Left renal pelvis (tissue), 4 donors: ENCODE data around the gene LAMA3. TPM values are rescaled to one million over a fixed set of nuclear protein-coding genes. Genes with fewer than 3 reads are reported as not detected.

Experiments
- DNase-seq, 4 donors: peaks; one replicate each; pipeline ENCODE4 v3.0.0-alpha.2; 2013; ENCODE audit warnings: low read depth in 4 of 4, low spot score in 3 of 4
- polyA plus RNA-seq, 4 donors: library from polyadenylated mRNA; unstranded; fragments of 120-200 nt; gene quantifications; one replicate each; pipeline ENCODE4 v1.2.1, GENCODE V29; 2013; ENCODE audit not compliant: insufficient read length in 4 of 4

LAMA3 gene, protein sequence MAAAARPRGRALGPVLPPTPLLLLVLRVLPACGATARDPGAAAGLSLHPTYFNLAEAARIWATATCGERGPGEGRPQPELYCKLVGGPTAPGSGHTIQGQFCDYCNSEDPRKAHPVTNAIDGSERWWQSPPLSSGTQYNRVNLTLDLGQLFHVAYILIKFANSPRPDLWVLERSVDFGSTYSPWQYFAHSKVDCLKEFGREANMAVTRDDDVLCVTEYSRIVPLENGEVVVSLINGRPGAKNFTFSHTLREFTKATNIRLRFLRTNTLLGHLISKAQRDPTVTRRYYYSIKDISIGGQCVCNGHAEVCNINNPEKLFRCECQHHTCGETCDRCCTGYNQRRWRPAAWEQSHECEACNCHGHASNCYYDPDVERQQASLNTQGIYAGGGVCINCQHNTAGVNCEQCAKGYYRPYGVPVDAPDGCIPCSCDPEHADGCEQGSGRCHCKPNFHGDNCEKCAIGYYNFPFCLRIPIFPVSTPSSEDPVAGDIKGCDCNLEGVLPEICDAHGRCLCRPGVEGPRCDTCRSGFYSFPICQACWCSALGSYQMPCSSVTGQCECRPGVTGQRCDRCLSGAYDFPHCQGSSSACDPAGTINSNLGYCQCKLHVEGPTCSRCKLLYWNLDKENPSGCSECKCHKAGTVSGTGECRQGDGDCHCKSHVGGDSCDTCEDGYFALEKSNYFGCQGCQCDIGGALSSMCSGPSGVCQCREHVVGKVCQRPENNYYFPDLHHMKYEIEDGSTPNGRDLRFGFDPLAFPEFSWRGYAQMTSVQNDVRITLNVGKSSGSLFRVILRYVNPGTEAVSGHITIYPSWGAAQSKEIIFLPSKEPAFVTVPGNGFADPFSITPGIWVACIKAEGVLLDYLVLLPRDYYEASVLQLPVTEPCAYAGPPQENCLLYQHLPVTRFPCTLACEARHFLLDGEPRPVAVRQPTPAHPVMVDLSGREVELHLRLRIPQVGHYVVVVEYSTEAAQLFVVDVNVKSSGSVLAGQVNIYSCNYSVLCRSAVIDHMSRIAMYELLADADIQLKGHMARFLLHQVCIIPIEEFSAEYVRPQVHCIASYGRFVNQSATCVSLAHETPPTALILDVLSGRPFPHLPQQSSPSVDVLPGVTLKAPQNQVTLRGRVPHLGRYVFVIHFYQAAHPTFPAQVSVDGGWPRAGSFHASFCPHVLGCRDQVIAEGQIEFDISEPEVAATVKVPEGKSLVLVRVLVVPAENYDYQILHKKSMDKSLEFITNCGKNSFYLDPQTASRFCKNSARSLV (N-terminal part only)
- 1 to 10 TPM; 1.5 to 3.1 (median 2.5) TPM for polyA plus RNA-seq

DNA sequence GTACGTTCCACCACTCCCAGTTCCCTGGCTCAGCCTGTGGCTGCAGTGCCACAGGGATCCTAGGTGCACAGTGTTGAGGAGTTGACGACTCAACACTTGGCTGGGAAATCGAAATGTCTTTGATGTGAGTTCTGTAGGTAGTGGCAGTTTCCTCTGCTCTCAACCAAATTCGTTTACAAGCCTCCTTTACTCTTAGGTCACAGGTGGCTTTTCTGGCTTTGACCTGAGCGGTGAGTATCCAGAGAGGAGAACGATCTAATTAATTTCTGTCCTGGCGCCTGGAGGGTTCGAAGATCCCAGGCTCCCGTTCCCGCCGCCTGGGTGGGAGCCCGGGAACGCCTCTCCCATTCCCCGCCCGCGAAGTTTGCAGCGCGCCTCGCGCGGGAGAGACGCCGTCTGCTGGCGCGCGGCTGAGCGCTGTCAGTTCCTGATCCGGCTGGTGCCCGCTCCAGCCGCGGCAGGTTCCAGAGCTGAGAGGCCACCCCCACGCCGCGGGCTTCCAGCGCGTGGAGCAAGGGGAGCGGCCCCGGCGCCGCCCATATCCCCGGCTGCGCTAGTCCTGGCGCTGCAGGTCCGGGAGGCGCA, at the start of gene LAMA3:
Gene LAMA3, plus strand, starts transcription at position 423 of the 585 bp plus-strand sequence. CDS start 231 bp downstream, outside the sequence.
- peak in 2 of 4 donors; percentile 30 to 31 for DNase-seq

DNA sequence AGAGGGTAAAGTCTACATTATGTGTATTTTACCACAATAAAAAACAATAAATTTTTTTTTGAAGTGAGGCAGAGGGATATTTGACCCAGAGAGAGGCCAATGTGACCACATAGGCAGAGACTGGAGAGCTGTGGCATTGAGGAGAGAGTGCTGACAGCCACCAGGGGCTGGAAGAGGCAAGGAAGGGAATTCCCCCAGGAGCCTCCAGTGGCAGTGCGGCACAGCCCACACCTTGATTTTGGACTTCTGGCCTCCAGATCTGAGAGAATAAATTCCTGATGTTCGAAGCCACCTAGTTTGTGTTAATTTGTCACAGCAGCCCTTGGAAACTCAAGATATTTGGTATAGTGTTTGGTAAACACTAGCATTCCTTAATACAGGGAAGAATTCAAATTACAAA, 49.2 kb upstream of the LAMA3 start:
- DNase-seq = no peak

DNA sequence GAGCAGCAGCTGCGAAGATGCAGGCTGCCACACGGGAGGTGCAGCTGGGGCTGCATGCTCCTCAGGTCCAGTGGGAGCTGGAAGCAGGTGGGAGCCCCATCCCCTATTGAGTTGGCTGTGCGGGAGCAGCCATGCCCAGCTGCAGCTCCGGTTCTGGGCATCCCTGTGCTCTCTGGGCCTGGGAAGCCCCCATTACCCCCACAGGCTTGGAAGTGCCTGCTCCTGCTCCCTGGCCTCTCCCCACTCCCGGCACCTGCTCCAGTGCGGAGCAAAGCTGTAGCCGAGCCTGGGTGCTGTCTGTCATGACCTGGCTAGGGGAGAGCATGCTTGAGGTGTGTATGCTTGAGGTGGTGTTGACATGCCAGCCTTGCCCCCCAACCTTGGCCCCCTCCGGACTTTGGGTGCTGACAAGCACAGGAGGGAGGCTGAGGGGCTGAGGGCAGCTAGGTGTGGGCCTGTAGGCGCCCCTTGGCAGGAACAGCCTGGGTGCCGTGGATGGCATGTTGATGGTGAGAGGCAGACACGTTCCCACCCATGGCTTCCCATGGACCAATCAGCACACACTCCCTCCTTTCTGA, 48.0 kb upstream of the LAMA3 start:
- no peak for DNase-seq

DNA sequence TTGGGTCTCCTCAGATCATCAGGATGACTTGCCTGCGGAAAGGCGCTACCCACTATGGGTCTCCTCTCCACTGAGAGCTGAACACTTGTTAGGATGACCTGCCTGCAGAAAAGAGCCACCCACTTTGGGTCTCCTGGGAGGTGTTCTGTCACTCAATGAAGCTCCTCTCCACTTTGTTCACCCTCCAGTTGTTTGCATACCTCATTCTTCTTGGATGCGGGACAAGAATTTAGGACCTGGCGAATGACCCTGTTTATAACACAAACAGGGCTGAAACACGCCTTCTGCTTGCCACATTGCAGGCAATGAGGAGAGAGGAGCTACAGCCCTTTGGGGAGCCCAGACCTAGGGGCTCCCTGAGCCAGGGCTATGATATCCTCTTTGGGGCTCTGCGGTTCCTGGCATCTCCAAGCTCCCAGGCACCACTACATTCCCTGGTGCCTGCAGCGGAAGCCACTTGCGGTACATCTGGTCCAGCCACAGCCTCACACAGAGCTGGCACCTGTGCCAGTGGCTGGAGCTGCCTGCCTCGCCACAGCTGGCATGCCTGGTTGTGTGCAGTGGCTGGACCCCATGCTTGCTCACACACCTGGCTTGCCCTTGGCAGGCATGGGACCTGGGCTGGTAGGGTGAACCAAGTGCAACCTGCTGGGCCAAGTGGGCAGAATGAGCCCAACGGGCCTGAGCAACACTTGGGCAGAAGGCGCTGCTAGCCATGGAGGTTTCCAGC, 47.2 kb upstream of the LAMA3 start:
- no peak for DNase-seq

DNA sequence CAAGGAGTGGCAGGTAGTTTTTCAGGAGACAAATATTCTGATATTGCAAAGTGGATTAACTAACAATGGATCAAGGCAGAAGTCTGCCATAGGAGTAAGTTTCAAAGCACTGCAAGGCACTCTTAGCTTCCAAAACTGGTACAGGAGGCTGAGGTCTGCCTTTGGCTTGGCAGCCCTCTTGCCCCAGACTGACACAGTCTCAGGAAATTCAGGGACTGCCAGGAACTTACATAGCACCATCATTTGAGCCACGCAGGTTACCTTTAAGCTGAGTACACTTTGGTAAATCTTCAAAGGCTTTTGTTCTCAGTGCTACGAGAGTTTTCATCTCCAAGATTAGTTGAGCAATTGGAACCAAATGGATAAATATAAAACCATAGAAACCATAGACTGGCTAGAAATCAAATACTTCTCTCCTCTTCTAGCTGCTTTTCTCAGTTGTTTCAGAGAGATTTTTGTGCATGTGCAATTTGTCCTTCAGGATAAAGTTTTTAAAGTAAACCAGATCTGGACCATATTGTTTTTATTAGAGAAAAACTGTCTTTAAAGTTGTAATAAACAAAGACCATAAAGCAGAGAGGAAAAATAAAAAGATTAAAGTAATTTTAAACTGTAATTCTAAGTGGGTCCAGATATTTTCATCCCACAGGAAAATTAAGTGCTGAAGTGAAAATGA, 45.3 kb upstream of the LAMA3 start:
- no peak for DNase-seq

DNA sequence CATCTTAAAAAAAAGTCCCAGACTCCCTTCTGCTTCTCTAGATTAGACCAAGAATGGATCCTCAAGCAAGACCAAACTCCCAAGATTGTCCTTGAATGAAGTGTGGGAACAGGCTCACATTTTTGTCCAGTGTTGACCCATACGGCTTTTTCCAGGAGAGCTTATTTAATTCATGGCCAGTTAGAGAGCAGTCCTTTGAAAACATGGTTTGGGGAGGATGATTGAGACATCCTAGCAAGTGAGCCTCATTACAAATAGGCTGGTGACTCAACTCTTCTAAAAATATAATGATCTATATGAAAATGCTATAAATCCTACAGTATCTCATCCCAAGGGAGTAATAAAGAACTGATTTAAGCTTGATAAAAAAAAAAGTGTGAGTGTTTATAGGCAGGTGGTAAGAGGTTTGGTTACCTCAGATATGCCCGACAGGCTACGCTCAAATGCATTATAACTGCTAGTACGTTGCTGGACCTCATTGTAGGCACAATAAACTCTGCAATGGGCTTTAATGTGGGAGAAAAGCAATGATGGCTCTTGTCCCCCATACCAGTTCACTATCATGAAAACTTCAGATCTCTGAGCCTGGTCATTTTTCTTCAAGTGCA, 43.6 kb upstream of the LAMA3 start:
- no peak for DNase-seq

DNA sequence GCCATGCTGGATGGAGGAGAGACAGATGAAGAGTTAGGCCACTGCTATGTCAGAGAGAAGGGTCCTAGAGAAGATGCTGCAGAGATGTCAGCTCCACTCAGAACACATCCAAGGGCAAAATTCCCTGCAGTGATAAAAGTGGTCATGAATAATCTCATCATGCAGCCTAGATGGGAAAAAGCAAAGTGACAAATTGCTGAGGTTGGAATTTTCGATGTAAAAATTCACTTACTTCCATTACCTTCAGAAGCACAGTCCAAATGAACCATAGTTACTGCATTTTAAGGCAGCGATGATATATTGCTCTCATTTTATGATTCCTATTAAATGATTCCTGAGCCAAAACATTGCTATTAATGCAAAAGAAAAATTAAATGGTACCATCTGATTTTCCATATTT, 43.0 kb upstream of the LAMA3 start:
- no peak for DNase-seq

DNA sequence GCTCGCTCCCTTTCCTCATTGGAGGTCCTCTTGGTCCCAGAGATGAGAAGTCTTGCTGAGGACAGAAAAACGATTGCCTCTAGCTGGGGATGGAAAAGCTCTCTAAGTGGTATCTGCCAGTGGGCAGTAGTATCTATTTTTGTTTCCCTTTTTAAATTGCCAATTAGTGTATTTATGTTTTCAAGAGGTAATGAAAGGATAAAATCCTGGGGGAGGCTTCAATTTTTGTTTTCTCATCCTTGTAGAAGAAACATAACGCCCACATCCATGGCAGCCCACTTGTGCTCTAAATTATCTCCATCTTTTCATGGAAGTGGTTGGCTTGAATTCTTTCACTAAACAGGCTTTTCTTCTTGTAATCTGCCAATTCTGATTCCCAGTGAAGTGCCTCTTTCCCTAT, 40.8 kb upstream of the LAMA3 start:
- no peak for DNase-seq

DNA sequence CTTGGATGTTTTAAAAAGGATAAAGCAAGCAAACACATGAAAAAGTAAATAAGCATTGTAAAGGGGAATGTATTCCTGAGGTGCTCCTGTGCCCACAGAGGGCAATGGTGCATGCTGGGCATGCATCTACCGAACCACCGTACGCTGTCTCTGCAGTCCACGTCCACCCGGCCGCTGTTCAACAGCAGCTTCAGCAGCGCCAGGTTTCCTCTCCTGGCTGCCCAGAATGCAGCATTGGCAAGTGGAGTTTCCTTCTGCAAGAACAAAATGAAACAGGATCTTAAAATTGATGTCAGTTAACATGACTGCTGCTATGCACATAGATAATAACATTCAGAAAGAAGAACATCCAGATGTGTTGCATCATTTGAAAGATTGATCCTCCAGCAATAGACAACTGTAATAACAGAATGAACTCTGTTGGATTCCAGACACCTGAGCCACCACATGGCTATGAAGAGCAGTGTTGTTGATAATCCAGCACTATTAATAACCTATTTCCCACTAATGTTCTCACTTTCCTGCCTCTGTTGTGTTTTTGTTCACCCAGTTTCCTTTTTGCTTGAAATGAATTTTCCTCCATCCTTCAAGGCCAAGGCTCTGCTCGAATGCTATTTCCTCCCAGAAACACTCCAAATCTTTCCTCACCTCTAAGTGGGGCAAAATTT, 40.2 kb upstream of the LAMA3 start:
- no peak for DNase-seq

DNA sequence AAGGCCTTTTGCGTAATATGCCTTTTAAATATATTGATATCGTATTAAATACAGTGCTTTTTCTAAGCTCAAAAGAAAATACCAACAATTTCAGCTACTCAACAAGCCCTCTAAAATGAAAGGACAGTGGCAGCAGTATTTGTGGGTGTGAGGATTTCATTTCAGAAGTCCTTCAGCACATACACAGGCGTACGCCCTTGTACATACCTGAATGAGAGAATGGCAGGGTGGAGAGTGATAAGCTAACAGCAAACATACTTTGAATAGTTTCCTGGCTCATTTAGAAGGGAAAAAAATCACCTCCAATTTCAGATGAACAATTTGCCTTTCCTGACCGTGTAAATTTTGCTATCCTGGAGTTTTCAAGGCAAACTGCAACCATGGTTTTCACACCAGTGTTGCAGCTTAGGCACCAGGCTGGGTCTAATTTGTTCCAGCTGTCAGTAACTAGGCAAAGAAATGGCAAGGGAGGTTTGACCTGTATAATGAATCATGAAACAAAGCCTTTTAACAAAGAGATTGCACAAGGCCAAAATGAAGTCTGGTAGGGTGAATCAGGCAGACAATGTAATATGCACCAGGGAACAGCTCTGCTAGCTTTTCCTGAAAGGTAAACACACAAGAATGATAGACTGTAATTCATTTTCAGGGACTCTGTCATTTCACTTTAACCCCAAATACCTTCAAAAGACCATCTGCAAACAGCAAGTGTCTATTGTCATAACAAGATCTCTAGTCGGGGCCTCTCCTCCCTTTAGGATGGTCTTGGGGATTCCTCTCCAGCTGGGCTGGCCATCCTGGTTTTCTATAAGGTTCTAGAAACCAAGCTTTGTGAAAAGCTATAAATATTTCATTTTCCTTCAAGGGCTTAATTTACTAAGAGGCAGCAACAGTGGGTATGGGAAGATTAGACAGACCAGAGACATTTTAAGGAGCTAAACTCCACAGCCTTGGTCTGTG, 38.0 kb upstream of the LAMA3 start:
- DNase-seq = no peak

DNA sequence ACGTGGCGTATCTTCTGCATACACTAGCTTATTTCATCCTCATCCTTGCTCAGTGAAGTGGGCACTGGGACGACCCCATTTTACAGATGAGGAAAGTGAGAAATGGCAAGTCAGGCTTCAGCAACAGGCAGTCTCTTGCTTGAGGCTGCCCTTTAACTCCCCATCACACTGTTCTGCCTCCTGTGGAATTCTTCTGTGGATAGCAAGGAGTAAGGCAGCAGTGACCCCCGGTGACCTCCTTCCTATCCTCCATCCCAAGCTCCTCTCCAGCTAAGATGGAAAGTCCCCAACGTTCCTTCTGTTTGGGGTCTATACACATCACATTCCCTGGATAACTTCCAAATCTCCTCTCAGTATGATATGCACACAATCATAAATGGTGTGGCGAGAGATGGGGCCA, 37.0 kb upstream of the LAMA3 start:
- DNase-seq = no peak

DNA sequence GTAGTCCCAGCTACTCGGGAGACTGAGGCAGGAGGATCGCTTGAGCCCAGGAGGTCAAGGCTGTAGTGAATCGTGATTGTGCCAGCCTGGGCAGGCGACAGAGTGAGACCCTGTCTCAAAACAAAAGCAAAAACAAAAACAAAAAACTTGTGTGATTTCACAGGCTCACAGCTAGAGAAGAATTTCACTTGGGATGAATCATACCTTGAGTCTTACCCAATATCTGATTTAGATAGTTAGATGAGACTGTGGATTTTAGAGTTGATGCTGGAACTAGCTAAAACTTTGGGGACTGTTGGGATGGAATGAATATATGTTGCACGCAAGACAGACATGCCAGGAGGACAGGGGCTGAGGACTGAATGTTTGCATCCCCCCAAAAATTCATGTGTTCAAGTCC, 31.0 kb upstream of the LAMA3 start:
- no peak for DNase-seq

DNA sequence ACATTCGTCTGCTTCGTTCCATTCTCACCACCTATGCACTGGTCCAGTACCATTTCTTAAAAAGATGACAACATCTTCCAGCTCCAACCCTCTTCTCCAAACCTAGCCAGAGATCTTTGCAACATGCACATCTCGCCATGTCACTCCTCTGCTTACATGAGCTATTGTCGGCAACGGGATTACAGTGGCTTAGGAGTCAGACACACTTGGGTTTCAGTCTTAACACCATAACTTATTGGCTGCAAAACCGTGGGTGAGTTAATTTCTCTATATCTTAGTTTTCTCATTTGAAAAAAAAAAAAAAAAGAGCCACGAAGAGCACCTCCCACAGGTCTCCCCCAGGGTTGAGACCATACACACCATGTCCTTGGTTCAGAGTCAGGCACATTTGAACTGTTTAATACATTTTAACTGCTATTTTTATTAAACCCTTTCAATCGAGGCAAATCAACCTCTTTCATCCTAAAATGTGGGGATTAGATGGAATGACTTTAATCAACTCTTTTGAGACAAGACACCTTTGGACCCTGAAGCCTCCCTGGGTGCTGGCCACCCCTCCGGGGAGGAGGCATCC, 27.4 kb upstream of the LAMA3 start:
- no peak for DNase-seq

DNA sequence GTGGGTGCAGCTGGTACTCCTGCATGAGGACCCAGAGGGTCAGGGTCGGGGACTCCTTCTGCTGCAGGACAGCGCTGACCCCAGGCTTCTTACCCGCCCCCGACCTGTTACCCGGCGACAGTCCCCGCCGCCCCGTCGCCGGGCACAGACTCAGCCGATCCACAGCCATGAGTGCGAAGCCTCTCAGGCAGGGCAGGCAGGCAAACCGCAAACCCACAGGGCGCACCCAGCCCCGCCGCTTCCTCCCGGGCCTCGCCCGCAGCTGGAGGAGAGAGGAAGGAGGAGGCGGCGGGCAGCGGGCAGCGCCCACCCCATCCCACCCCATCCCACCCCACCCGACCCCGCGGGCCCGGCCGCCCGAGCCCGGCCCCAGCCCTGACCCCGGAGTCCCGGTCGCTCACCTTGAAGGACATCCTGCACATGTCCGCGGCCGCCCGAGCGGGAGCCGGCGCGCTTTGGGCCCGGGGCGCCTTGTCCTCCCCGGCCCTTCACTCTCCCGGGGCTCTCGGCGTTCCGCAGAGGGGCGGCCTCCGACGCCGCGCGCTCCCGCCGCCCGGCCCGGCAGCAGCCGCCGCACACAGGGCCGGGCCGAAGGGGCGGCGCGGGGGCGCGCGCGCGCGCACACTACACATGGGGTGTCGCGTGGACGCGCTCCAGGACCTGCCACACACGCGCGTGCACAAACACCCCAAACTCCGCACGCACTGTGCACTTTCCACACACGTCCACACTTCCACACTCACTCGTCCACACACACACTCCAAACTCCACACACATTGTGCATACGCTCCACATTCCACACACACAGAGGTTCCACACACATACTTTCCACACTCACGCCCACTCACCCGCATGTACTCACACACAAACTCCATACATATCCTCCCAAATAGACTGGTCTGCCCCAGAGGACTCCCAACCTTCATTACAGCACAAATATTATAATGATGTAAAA, 26.7 kb upstream of the LAMA3 start, which contains the start of gene ANKRD29:
Gene ANKRD29, minus strand, starts transcription at position 603 of the 955 bp plus-strand sequence. Its CDS starts 181 bp downstream, at position 422.
- peak in 2 of 4 donors; percentile 10 to 16 for DNase-seq

DNA sequence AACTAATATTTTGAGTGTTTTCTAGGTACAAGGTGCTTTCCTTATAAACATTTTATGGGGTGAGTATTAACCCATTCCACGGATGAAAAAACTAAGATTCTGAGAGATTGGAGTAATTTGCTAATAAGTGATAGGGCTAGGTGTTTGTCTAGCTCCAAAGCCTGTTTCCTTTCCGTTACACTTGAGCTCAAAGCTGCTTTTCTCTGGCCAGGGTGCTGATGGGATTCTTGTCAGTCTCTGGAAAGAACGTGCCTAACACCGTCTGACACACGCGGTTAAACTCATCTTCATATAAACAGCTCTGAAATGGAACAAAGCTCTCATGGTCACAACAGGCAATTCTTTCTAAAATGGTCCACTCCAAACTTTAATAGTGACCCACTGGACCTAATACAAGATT, 24.6 kb upstream of the LAMA3 start:
- no peak for DNase-seq
